ENCODE measurements around the gene PAXX.

PAXX gene

DNA sequence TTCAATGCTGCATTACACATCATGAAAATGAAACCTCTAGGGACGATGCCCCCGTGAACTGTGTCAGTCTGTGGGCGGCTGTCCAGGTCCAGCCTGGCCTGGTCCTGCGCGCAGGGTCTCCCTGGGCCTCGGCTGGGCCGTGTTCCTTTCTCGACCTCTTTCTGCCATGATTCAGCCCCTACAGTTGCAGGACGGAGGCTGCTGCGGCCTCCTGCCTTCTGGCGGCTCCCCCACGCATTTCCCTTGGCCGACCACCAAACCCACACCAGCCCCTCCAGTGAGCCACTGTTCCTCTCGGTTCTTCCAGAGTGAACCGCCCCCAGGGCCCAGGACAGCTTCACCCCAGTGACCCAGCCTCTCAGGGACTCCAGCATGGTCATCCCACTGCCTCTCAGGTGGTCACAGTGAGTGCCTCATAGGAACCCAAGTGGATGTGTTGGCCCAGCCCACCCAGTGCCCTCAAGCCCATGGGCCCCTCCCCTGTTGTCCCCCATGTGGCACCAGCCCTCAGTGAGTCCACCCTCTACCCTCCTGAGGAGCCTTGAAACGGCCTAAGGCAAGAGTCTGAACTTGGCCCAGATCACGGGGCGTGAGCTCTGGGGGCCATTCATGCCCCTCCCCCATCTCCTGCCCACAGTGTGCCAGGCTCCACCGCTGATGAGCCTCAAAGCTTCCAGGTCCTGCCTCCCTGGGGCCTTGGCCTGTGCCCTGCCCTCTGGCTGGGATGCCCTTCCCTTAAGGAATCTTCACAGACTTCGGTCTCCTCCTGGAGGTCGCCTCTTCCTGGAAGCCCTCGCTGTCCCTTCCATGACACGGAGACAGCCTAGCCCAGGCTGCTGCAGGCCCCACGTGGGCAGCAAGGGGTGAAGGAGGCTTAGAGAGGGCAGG lies 14.1 kb downstream of the PAXX start:
- no peak overlapping the region for H3K27ac ChIP-seq
- TF ChIP-seq, protein P1, sequence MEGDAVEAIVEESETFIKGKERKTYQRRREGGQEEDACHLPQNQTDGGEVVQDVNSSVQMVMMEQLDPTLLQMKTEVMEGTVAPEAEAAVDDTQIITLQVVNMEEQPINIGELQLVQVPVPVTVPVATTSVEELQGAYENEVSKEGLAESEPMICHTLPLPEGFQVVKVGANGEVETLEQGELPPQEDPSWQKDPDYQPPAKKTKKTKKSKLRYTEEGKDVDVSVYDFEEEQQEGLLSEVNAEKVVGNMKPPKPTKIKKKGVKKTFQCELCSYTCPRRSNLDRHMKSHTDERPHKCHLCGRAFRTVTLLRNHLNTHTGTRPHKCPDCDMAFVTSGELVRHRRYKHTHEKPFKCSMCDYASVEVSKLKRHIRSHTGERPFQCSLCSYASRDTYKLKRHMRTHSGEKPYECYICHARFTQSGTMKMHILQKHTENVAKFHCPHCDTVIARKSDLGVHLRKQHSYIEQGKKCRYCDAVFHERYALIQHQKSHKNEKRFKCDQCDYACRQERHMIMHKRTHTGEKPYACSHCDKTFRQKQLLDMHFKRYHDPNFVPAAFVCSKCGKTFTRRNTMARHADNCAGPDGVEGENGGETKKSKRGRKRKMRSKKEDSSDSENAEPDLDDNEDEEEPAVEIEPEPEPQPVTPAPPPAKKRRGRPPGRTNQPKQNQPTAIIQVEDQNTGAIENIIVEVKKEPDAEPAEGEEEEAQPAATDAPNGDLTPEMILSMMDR (IDR thresholded peaks at IDR 0.05) = no peak
- DNase-seq (ENCODE audit: low spot score) = no peak

GRCh38 chr9:137007108-137007815 lies 15.0 kb downstream of the PAXX start:
- H3K4me3 ChIP-seq = no peak overlapping the region
- TF ChIP-seq, protein P1 (IDR thresholded peaks at IDR 0.05) = no peak
- no peak for DNase-seq (ENCODE audit: low spot score)
- no peak overlapping the region for H3K27ac ChIP-seq

More for the DNA sequence above, 14.1 kb downstream of the PAXX start:
- H3K4me3 ChIP-seq = no peak overlapping the region

DNA sequence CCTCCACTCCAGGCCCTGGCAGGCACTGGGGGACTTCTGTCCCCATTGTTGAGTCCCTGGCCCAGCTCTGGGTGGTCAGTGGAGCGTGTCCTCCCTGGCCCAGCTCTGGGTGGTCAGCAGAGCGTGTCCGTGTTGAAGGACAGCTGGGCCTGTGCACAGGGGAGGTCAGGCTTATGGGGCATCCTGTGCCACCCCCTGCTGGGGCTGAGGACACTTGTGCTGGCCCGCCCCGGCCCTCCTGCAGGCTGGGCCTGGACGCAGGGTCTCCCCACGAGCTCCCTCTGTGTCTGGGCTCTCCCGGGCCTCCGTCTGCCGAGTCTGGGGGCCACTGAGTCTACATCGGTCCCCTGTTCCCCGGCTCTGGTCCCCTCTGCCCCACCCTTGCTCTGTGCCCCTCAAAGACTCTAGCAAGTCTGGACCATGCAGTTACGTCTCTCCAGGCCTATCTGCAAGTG lies 15.6 kb downstream of the PAXX start:
- no peak overlapping the region for H3K27ac ChIP-seq

DNA sequence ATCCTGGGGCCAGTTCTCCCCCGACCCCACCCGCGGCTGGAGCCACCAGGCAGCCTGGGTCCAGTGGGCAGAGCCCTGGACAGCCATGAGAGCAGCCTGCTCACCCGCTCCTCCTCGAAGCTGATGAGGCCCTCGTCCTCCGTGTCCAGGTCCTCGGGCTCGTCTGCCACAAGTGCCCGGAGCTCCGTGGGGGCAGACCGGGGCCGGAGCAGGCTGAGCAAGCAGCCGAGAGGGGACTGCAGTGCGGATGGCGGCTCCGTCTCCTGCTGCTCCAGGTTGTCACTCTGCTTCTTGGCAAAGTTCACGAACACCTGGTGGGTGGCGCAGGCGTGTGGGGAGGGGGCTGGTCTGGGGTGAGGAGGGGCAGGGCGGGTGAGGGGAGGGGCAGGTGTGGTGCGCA lies 16.1 kb downstream of the PAXX start:
- no peak overlapping the region for H3K27ac ChIP-seq
- no peak overlapping the region for H3K4me3 ChIP-seq
- no peak for DNase-seq (ENCODE audit: low spot score)
- TF ChIP-seq, protein P1 (IDR thresholded peaks at IDR 0.05) = no peak

More for the DNA sequence above, 15.6 kb downstream of the PAXX start:
- TF ChIP-seq, protein P1 (IDR thresholded peaks at IDR 0.05) = no peak
- DNase-seq (ENCODE audit: low spot score) = no peak
- H3K4me3 ChIP-seq = no peak overlapping the region

DNA sequence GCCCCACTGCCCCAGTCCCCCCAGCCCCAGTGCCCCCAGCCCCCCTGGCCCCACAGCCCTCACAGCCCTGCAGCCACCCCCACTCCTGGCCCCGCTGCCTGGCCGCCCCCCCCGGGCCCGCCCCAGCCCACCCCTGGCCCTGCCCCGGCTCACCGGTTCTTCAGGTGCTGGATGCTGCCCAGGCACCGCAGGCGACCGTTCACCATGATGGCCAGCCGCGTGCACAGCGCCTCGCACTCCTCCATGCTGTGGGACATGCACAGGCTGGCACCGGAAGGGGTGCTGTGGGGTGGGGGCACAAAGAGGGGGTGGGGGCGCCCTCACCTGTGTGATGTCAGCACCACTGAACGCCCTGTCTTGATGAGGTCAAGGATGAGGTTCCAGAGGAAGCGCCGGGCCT lies 17.0 kb downstream of the PAXX start:
- no peak for DNase-seq (ENCODE audit: low spot score)
- TF ChIP-seq, protein P1 (IDR thresholded peaks at IDR 0.05) = no peak
- Histone ChIP-seq H3K27ac (no peak overlapping the region), H3K4me3 (no peak overlapping the region)

GRCh38 chr9:137009938-137010732 lies 17.9 kb downstream of the PAXX start:
- H3K27ac ChIP-seq = no peak overlapping the region
- TF ChIP-seq, protein P1 (IDR thresholded peaks at IDR 0.05) = no peak
- H3K4me3 ChIP-seq = no peak overlapping the region
- no peak for DNase-seq (ENCODE audit: low spot score)
